ENCODE data around the gene ADGRV1. TPM values are rescaled to one million over a fixed set of nuclear protein-coding genes. Genes with fewer than 3 reads are reported as not detected.

Gene ADGRV1
- polyA plus RNA-seq, 2 of the 4 experiments (the other 2 are of a cell fraction) = 0.70 to 3.7 TPM

DNA sequence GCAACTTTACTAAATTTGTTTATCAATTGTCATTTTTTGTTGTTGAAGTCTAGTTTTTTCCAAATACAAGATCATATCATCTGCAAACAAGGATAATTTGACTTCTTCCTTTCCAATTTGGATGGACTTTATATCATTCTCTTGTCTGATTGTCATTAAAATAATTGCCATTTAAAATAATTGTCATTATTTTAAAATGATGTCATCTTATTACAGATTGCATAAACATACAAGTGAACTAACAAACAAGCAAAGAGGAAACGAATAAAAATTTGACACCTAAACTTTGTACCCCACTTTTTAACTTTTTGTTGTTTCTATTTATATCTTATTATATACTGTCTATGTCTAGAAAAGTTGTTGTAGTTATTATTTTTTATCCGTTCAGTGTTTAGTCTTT is 275.2 kb downstream of the ADGRV1 start:
- no peak for FAIRE-seq
- 32% methylated on average over 2 of the region's 2 CpGs for WGBS (ENCODE audit: missing lambda C conversion rate)

DNA sequence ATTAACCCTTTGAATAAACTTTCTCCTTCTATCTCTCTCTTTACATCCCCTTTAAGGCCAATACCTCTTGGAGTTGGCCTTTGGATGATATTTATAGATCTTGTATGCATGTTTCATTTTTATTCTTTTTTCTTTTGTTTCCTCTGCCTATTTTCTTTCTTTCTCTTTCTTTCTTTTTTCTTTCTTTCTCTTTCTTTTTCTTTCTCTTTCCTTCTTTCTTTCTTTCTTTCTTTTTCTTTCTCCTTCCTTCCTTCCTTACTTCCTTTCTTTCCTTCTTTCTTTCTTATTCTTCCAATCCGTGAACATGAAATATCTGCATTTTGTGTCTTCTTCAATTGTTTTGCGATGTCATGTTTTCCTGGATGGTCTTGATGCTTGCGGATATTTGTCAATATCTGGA is 276.1 kb downstream of the ADGRV1 start:
- H3K4me3 ChIP-seq = no peak overlapping the region
- H3K9me3 ChIP-seq = 0 out of 3 replicates have a peak, but pooled peaks cover 2% of the 10 kb centered on the region
- ATAC-seq (no peak), FAIRE-seq (peak; percentile 36), DNase-seq (ENCODE audit: low read depth in 1 of 2, low spot score in 1 of 2) (no peak)
- H3K4me2 ChIP-seq = no peak overlapping the region
- 94% methylated on average over 3 of the region's 3 CpGs for WGBS (ENCODE audit: missing lambda C conversion rate)
- H3K27ac ChIP-seq = no peak overlapping the region
- H3K4me1 ChIP-seq = no peaks in the 10 kb centered on the region
- TF ChIP-seq NR3C1 (IDR thresholded peaks at IDR 0.05) (no peak), EHMT2 (IDR thresholded peaks at IDR 0.05; ENCODE audit: low read depth) (no peak), HDAC2 (IDR thresholded peaks at IDR 0.05) (no peak), RNF2 (IDR thresholded peaks at IDR 0.05; ENCODE audit: borderline replicate concordance, low read depth) (no peak), CBX8 (IDR thresholded peaks at IDR 0.05) (no peak), ZFP36 (IDR thresholded peaks at IDR 0.05; ENCODE audit: borderline replicate concordance, partially characterized antibody) (no peak), POLR2A (IDR thresholded peaks at IDR 0.05; ENCODE audit: low read length) (no peak), RAD21 (conservative IDR thresholded peaks at IDR 0.05 in 1 of 2, IDR thresholded peaks at IDR 0.05 in 1 of 2) (no peak)
- TF ChIP-seq, protein P1, sequence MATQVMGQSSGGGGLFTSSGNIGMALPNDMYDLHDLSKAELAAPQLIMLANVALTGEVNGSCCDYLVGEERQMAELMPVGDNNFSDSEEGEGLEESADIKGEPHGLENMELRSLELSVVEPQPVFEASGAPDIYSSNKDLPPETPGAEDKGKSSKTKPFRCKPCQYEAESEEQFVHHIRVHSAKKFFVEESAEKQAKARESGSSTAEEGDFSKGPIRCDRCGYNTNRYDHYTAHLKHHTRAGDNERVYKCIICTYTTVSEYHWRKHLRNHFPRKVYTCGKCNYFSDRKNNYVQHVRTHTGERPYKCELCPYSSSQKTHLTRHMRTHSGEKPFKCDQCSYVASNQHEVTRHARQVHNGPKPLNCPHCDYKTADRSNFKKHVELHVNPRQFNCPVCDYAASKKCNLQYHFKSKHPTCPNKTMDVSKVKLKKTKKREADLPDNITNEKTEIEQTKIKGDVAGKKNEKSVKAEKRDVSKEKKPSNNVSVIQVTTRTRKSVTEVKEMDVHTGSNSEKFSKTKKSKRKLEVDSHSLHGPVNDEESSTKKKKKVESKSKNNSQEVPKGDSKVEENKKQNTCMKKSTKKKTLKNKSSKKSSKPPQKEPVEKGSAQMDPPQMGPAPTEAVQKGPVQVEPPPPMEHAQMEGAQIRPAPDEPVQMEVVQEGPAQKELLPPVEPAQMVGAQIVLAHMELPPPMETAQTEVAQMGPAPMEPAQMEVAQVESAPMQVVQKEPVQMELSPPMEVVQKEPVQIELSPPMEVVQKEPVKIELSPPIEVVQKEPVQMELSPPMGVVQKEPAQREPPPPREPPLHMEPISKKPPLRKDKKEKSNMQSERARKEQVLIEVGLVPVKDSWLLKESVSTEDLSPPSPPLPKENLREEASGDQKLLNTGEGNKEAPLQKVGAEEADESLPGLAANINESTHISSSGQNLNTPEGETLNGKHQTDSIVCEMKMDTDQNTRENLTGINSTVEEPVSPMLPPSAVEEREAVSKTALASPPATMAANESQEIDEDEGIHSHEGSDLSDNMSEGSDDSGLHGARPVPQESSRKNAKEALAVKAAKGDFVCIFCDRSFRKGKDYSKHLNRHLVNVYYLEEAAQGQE (IDR thresholded peaks at IDR 0.05) = no peak
- TF ChIP-seq, protein P2, sequence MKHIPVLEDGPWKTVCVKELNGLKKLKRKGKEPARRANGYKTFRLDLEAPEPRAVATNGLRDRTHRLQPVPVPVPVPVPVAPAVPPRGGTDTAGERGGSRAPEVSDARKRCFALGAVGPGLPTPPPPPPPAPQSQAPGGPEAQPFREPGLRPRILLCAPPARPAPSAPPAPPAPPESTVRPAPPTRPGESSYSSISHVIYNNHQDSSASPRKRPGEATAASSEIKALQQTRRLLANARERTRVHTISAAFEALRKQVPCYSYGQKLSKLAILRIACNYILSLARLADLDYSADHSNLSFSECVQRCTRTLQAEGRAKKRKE (CRISPR knock-in tag; IDR thresholded peaks at IDR 0.05; ENCODE audit: low read depth) = no peak
- POLR2A ChIA-PET = no interaction called here
- CTCF ChIA-PET = no interaction called here

More for the DNA sequence above, 275.2 kb downstream of the ADGRV1 start:
- Histone ChIP-seq H3K4me1 (no peaks in the 10 kb centered on the region), H3K9me3 (0 out of 3 replicates have a peak, but pooled peaks cover 2% of the 10 kb centered on the region), H3K4me2 (no peak overlapping the region), H3K27ac (no peak overlapping the region), H3K4me3 (no peak overlapping the region)
- TF ChIP-seq EHMT2 (IDR thresholded peaks at IDR 0.05; ENCODE audit: low read depth) (no peak), NR3C1 (IDR thresholded peaks at IDR 0.05) (no peak), RARB (CRISPR knock-in tag; IDR thresholded peaks at IDR 0.05) (no peak), POLR2AphosphoS2 (conservative IDR thresholded peaks at IDR 0.05; ENCODE audit: low read length) (no peak), GATA3 (IDR thresholded peaks at IDR 0.05; ENCODE audit: borderline replicate concordance) (no peak), JUNB (IDR thresholded peaks at IDR 0.05) (no peak), TP53 (CRISPR knock-in tag; IDR thresholded peaks at IDR 0.05) (no peak), CBX8 (IDR thresholded peaks at IDR 0.05) (no peak), CEBPB (IDR thresholded peaks at IDR 0.05) (no peak), RAD21 (conservative IDR thresholded peaks at IDR 0.05 in 1 of 2, IDR thresholded peaks at IDR 0.05 in 1 of 2) (no peak), CHD4 (IDR thresholded peaks at IDR 0.05; ENCODE audit: borderline replicate concordance) (no peak)
- TF ChIP-seq, protein P3, sequence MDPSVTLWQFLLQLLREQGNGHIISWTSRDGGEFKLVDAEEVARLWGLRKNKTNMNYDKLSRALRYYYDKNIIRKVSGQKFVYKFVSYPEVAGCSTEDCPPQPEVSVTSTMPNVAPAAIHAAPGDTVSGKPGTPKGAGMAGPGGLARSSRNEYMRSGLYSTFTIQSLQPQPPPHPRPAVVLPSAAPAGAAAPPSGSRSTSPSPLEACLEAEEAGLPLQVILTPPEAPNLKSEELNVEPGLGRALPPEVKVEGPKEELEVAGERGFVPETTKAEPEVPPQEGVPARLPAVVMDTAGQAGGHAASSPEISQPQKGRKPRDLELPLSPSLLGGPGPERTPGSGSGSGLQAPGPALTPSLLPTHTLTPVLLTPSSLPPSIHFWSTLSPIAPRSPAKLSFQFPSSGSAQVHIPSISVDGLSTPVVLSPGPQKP (IDR thresholded peaks at IDR 0.05; ENCODE audit: low read depth, low read length) = no peak
- TF ChIP-seq, protein P4, sequence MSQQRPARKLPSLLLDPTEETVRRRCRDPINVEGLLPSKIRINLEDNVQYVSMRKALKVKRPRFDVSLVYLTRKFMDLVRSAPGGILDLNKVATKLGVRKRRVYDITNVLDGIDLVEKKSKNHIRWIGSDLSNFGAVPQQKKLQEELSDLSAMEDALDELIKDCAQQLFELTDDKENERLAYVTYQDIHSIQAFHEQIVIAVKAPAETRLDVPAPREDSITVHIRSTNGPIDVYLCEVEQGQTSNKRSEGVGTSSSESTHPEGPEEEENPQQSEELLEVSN (IDR thresholded peaks at IDR 0.05; ENCODE audit: borderline replicate concordance, low read depth) = no peak
- TF ChIP-seq, protein P5, sequence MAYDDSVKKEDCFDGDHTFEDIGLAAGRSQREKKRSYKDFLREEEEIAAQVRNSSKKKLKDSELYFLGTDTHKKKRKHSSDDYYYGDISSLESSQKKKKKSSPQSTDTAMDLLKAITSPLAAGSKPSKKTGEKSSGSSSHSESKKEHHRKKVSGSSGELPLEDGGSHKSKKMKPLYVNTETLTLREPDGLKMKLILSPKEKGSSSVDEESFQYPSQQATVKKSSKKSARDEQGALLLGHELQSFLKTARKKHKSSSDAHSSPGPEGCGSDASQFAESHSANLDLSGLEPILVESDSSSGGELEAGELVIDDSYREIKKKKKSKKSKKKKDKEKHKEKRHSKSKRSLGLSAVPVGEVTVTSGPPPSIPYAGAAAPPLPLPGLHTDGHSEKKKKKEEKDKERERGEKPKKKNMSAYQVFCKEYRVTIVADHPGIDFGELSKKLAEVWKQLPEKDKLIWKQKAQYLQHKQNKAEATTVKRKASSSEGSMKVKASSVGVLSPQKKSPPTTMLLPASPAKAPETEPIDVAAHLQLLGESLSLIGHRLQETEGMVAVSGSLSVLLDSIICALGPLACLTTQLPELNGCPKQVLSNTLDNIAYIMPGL (CRISPR knock-in tag; IDR thresholded peaks at IDR 0.05; ENCODE audit: borderline replicate concordance) = no peak
- POLR2A ChIA-PET = no interaction called here
- CTCF ChIA-PET = no interaction called here
- no peak for ATAC-seq
- DNase-seq (ENCODE audit: low read depth in 1 of 2, low spot score in 1 of 2) = no peak
